NCI-H128 (cell line): ENCODE measurements around the gene HLF.

ENCODE experiments used
- DNase-seq: peaks from one replicate; lab custom pipeline; 2025; ENCODE audit not compliant: unreplicated experiment; lab: John Stamatoyannopoulos, UW

HLF gene

GRCh38 chr17:55254375-55254774 is 10.4 kb upstream of the HLF start:
- no peak for DNase-seq

- no peak for DNase-seq
Observed at GRCh38 chr17:55258578-55259135, 6.1 kb upstream of the HLF start.

- DNase-seq, result no peak
Observed at GRCh38 chr17:55259684-55260111, 5.1 kb upstream of the HLF start.

- DNase-seq, result no peak
Observed at GRCh38 chr17:55261311-55261710, 3.4 kb upstream of the HLF start.

- no peak for DNase-seq
Observed at GRCh38 chr17:55263569-55264277, 1.0 kb upstream of the HLF start.

GRCh38 chr17:55264278-55264644 is 499 bp upstream of the HLF start:
- no peak for DNase-seq

GRCh38 chr17:55265311-55266021 is 706 bp downstream of the HLF start:
- DNase-seq, result no peak

- no peak for DNase-seq
Observed at GRCh38 chr17:55266051-55266957, 1.5 kb downstream of the HLF start.

GRCh38 chr17:55266958-55267688 is 2.4 kb downstream of the HLF start:
- DNase-seq, result no peak

GRCh38 chr17:55267777-55268648 is 3.3 kb downstream of the HLF start:
- no peak for DNase-seq

GRCh38 chr17:55268649-55269480 is 4.1 kb downstream of the HLF start:
- no peak for DNase-seq

- no peak for DNase-seq
Observed at GRCh38 chr17:55269894-55270293, 5.1 kb downstream of the HLF start.

GRCh38 chr17:55271223-55271571 is 6.4 kb downstream of the HLF start:
- DNase-seq, result no peak

- DNase-seq, result no peak
Observed at GRCh38 chr17:55271958-55272710, 7.4 kb downstream of the HLF start.

- DNase-seq, result no peak
Observed at GRCh38 chr17:55272711-55273578, 8.2 kb downstream of the HLF start.

- DNase-seq, result no peak
Observed at GRCh38 chr17:55273579-55274354, 9.0 kb downstream of the HLF start.
